HG03175 (cell line): ENCODE results near the gene ULK2.
"Not testable (repeated sequence)": the region's sequence is repeated elsewhere in the genome, so short reads cannot be mapped to it uniquely, and the experiment has no call there.

Experiments used
- ATAC-seq: cut with Tn5 transposase; IDR thresholded peaks from one replicate; pipeline ENCODE4 v1.9.1; 2021; ENCODE audit warnings: mild to moderate bottlenecking, moderate library complexity; ENCODE audit not compliant: unreplicated experiment

Gene ULK2

DNA sequence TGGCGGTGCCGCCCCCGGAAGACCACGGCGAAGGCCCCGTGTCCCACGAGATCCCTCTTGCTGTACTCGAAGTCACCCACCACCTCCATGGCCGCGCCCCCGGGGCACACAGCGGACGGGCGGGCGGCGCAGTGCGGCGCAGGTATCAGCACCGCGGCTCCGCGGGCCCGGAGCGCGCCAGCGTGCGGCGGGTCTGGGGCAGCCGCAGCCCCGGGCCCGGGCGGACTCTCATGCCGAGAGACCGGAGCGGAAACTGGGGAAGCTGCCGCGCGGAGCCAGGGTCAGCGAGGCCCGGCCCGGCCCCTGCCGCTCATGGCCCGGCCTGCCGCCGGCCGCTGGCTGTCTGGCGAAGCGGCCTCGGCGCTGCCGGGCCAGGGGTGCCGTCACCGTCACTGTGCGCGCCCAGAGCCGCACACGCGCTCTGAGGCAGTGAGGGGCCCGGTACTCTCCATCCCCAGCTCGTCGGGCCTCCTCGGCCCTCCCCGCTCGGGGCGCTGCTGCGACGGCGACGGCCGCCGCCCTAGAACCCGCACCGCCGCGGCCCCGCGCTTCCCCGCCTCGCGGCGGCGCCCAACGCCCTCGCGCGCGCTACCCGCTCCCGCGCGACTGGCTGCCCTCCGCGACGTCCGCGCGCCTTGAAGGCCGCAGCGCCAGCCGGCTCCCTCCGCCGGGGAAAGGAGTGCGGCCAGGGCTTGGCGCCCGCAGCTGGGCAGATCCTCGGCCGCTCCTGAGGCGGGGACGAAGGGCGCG, at the start of gene ULK2:
ULK2 (minus strand) TSS at position 608 of the 750 bp plus-strand sequence; CDS start at position 89, 519 bp downstream.
- ATAC-seq: peak; percentile 52

GRCh38 chr17:19915245-19915978, 47.7 kb upstream of the ULK2 start:
- no peak for ATAC-seq

- no peak for ATAC-seq
Observed at GRCh38 chr17:19911033-19911432, 43.3 kb upstream of the ULK2 start.

- ATAC-seq: no peak
Observed at GRCh38 chr17:19909139-19909538, 41.4 kb upstream of the ULK2 start.

DNA sequence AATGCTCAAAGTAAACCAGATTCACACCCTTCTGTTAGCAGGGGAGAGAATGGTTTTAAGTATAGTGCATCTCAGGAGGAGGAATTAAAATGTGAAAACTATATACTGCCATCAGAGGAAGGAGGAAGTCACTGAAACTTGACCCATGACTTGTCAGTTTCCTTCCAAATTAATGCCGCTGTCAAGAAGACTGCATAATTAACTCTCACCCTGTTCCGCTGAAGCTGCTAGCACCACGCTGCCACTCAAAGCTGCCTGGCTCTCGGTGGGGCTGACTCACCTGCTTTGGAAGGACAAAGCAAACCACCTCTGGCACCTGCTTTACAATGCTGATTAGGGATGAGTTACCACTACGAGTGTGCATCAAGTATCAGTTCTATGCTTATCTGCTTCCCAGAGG, 37.8 kb upstream of the ULK2 start:
- ATAC-seq: no peak

DNA sequence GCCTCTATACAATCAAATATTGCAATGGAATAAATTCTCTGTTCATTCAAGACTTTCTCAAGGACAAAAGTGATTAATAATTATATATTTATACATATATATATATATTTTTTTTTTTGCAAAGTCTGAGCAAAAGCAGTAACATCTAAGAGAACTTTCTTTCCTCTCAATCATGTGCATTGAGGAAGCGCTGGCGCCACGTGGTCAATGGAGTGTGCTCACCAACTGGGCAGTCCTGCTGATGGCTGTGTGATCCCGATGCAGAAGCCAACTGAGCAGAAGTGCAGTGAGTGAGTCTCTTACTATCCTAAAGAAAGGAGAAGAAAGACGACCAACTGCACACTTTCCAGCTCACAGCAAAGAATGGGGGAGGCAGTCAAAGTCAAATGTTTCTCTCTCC, 37.2 kb upstream of the ULK2 start:
- ATAC-seq: no peak

DNA sequence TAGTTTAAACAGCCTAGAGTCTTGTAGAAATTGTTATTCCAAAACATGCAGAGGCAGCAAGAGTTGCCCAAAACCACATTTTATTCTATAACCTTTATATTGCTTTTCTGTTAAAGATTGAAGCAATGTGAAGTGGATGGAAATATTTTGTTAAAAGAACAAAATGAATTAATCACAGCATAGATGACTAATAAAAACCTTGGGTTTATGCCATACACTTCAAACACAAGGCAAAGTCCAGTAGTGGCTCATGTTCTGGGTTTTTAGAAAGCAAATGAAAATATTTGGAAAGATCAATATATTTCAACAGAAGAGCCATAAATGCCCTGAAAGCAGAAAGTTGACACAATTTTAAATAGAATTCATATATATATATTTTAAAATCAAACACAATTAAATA, 36.7 kb upstream of the ULK2 start:
- ATAC-seq: no peak

GRCh38 chr17:19900809-19901208, 33.1 kb upstream of the ULK2 start:
- ATAC-seq: no peak

DNA sequence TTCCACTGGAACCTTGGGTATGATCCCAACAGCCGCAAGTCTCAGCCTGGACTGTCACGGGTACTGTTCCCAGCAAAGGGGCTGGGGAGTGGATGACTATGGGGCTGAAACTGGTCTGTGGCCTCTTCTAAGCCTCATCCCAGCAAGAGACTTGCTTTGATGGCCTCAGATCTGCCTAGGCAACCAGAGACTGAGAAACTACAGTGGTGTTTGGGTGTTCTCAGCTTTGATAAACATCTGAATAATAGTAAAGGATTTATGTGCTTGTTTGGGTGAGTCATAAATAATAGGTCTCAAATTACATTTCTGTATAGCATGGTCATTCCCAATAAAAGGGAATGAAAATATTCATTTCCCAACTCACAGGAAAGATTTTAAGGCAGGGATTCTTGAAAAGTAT, 30.2 kb upstream of the ULK2 start:
- no peak for ATAC-seq

- ATAC-seq: no peak
Observed at GRCh38 chr17:19897090-19897837, 29.5 kb upstream of the ULK2 start.

GRCh38 chr17:19896679-19897078, 28.9 kb upstream of the ULK2 start:
- ATAC-seq: no peak

GRCh38 chr17:19890554-19890953, 22.8 kb upstream of the ULK2 start:
- ATAC-seq: not testable (repeated sequence)

- not testable (repeated sequence) for ATAC-seq
Observed at GRCh38 chr17:19890001-19890400, 22.3 kb upstream of the ULK2 start.

DNA sequence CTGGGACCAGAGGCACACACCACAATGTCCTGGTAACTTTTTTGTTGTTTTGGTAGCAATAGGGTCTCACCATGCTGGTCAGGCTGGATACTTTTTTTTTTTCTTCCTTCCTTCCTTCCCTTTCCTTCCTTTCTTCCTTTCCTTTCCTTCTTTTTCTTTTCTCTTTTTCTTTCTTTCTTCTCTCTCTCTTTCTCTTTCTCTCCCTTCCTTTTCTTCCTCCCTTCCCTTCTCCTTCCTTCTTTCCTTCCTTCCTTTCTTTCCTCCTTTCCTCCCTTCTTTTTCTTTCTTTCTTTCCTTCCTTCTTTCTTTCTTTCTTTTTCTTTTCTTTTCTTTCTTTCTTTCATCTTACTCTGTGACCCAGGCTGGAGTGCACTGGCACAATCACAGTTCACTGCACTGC, 18.4 kb upstream of the ULK2 start:
- ATAC-seq: no peak

GRCh38 chr17:19883537-19884215, 15.9 kb upstream of the ULK2 start:
- ATAC-seq: no peak

GRCh38 chr17:19880393-19880792, 12.7 kb upstream of the ULK2 start:
- ATAC-seq: no peak

- no peak for ATAC-seq
Observed at GRCh38 chr17:19877364-19877945, 9.7 kb upstream of the ULK2 start.

GRCh38 chr17:19876529-19877161, 8.9 kb upstream of the ULK2 start:
- ATAC-seq: no peak

DNA sequence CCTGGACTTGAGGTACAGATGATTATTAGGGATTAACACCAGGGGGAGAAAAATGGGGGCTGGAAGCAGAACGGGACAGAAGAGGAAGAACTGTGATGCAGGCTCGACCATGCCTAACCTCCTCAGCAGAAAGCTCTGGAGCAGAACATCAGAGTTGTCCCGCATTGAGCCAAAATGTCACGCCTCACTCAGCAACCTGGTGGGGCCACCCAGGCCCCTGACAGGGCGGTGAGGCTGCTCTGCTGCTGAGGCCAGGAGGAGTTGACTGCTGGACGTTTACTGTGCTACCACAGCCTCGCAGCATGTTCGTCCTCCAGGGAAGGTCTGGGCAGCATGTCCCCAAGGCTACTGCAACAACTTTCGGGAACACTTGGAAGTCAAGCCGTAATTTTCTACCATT, 6.5 kb upstream of the ULK2 start:
- ATAC-seq: no peak

DNA sequence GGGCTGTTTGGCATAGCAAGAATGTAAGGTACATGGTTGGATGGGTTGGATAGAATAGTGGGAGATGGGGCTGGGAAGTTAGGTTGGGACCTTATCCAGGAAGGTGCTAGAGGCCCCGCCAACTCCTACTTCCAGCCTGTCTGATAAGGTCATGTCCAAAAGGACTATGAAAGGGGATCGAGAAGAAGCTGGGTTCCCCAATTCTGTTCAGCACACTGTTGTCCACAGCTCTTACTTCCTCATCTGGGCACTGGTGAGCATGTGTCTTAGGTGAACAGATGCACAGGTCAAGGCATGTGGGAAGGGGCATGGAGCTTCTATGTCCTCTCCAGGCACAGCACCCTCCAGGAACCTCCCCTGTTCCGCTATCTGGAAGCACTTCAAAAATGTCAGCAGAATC, 5.6 kb upstream of the ULK2 start:
- ATAC-seq: no peak
